ENCODE data around the gene PAX8. TPM values are rescaled to one million over a fixed set of nuclear protein-coding genes. Genes with fewer than 3 reads are reported as not detected.

PAX8 gene
- total RNA-seq, 1 donor from 2014 or later: 1.6 TPM

DNA sequence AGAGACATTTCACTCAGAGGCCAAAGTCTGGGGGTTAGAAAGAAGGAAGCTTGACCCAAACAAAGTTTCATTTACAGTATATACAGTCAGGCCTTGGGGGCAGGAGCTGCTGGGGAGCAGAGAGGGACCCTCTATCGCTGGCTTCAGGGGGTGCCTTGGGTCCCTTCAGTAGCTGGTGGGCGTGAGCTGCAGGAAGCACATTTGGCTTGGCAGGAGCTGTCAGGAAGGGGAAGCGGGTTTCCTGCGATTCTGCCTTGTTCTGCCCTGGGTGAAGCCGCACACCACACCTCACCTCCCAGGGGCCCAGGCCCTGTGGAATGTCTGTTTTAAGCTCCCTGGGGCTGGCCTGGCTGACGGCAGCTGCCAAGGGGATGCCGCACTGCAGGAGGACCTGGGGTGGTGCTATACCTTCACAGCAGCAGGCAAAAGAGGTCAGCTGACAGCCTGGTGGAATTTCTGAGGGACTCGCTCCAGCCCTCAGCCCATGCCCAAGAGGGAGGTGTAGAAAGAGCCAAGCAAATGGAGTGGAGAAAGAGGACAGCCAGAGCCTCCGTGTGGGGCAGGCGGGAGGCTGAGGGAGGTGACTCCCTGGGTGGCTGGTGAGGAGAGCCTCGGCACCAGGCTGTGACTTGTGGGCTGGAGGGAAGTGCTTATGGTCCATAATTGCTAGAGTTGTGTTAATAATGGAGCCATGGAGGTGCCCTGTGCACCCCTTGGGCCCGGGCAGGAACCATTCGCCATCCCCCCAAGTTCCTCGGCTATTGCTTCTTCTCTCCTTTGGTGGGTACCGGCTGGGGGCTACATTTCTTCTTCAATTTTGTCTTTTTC lies 61.1 kb downstream of the PAX8 start:
- ATAC-seq (peak; percentile 37), DNase-seq (no peak)
- no peaks in the 10 kb centered on the region for H3K9me3 ChIP-seq
- peaks cover 23% of the 10 kb centered on the region for H3K4me1 ChIP-seq
- intact Hi-C loops (cut with DNase I): no loop called here
- H3K36me3 ChIP-seq: no peaks in the 10 kb centered on the region
- peak overlapping the region; percentile 82 for H3K27ac ChIP-seq
- H3K27me3 ChIP-seq: no peaks in the 10 kb centered on the region
- no peak overlapping the region for H3K4me3 ChIP-seq
- TF ChIP-seq, protein P1, sequence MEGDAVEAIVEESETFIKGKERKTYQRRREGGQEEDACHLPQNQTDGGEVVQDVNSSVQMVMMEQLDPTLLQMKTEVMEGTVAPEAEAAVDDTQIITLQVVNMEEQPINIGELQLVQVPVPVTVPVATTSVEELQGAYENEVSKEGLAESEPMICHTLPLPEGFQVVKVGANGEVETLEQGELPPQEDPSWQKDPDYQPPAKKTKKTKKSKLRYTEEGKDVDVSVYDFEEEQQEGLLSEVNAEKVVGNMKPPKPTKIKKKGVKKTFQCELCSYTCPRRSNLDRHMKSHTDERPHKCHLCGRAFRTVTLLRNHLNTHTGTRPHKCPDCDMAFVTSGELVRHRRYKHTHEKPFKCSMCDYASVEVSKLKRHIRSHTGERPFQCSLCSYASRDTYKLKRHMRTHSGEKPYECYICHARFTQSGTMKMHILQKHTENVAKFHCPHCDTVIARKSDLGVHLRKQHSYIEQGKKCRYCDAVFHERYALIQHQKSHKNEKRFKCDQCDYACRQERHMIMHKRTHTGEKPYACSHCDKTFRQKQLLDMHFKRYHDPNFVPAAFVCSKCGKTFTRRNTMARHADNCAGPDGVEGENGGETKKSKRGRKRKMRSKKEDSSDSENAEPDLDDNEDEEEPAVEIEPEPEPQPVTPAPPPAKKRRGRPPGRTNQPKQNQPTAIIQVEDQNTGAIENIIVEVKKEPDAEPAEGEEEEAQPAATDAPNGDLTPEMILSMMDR (IDR thresholded peaks at IDR 0.05): no peak

DNA sequence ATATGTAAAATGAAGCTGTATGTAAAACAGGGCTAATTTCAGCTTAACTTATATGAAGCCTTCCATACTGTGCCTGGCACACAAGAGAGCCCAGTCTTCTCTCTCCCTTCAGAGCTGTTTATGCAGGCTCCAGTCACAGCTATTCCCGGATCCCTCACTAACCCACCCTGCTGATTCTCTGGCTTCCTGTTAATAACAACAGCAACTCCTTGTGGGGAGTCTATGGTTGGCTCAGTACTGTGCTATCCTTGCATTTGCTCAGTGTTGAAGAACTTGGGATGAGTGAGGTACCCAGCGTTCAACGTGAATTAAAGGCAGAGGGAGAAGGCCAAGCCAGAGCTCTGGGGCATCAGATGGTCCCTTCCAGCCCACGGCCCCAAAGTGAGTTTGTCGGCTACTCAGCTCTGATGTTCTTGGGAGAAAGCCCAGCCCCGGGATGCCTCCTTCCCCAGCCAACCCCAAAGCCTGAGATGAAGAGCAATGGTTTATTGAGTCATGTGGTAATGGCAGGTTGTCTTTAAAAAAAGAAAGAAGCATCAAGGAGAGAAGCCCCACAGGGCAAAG lies 61.7 kb downstream of the PAX8 start:
- peaks cover 25% of the 10 kb centered on the region for H3K4me1 ChIP-seq
- no peaks in the 10 kb centered on the region for H3K27me3 ChIP-seq
- H3K9me3 ChIP-seq: no peaks in the 10 kb centered on the region
- ATAC-seq: no peak
- H3K36me3 ChIP-seq: no peaks in the 10 kb centered on the region
- intact Hi-C loops (cut with DNase I): no loop called here
- TF ChIP-seq, protein P1 (IDR thresholded peaks at IDR 0.05): no peak
- DNase-seq: no peak
- H3K4me3 ChIP-seq: no peak overlapping the region
- H3K27ac ChIP-seq: peak overlapping the region; percentile 82

DNA sequence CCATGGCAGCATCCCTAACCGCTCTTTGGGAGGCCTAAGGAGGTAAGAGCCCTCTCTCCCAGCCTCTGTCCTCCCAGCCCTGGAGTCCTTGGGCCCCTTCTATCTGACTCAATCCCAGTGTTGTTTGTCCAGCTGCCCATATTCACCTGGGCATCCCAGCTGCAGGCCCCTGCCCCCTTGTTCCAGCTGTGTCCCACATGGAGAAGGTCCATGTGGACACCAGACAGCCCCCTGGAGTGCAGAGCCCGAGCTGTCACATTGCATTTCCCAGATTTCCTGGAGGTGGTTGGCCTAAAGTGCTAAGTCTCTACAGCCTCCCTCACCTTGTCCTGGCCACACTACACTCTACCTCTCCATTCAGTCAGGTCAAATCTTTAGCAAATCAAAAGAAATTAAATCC lies 62.4 kb downstream of the PAX8 start:
- Histone ChIP-seq H3K4me3 (no peak overlapping the region), H3K9me3 (no peaks in the 10 kb centered on the region), H3K4me1 (peaks cover 32% of the 10 kb centered on the region), H3K27ac (peak overlapping the region; percentile 82), H3K27me3 (no peaks in the 10 kb centered on the region), H3K36me3 (no peaks in the 10 kb centered on the region)
- no peak for ATAC-seq
- intact Hi-C loops (cut with DNase I): no loop called here
- no peak for DNase-seq
- TF ChIP-seq, protein P1 (IDR thresholded peaks at IDR 0.05): no peak

DNA sequence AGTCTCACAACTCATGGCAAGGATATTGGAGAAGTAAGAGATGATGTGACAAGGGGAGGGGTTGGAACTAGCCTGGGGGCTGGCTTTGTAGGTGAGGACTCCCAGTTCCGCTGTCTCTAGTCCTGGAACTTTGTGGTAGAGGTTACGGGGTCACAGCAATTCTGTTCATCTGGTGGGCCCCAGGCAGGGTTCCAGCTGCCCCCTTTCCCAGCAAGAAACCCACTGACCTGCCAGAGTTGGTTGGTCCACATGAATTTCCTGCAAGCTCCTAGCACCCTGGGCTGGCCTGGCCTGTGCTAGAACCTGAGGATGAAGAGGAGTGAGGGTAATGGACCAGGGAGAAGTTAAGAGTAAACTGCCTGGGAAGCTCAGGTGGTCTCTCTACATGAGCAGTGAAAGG lies 63.7 kb downstream of the PAX8 start:
- H3K4me1 ChIP-seq: peaks cover 38% of the 10 kb centered on the region
- no peak for ATAC-seq

DNA sequence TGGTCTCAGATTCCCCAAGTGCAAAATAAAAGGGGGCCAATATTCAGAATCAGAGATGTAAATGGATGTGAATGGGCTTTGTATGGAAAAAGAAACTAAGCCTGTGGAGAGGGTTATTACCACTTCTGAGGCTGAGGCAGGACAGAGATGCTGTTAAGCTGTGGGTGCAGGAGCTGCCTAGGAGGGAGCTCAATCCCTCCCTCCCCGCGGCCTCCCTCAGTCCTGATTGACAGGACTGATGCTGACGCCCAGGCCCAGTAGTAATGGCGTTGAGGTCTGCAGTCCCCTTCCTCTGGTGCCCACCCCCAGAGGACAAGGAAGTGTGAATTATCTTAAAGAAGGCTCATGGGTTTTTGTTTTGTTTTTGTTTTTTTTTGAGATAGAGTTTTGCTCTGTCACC lies 64.6 kb downstream of the PAX8 start:
- no peak for DNase-seq
- TF ChIP-seq, protein P1 (IDR thresholded peaks at IDR 0.05): no peak
- H3K27ac ChIP-seq: no peak overlapping the region
- no peaks in the 10 kb centered on the region for H3K27me3 ChIP-seq
- no peak for ATAC-seq
- H3K36me3 ChIP-seq: no peaks in the 10 kb centered on the region
- intact Hi-C loops (cut with DNase I): no loop called here
- no peak overlapping the region for H3K4me3 ChIP-seq
- peaks cover 34% of the 10 kb centered on the region for H3K4me1 ChIP-seq
- no peaks in the 10 kb centered on the region for H3K9me3 ChIP-seq

More for the DNA sequence above, 63.7 kb downstream of the PAX8 start:
- no peak overlapping the region for H3K27ac ChIP-seq
- DNase-seq: no peak
- no peaks in the 10 kb centered on the region for H3K9me3 ChIP-seq
- intact Hi-C loops (cut with DNase I): no loop called here
- TF ChIP-seq, protein P1 (IDR thresholded peaks at IDR 0.05): no peak
- no peaks in the 10 kb centered on the region for H3K36me3 ChIP-seq
- no peaks in the 10 kb centered on the region for H3K27me3 ChIP-seq
- no peak overlapping the region for H3K4me3 ChIP-seq

Measured in upper lobe of right lung (tissue), 1 donor.